ENCODE results near the gene CNR2.
"Not testable (repeated sequence)": the region's sequence is repeated elsewhere in the genome, so short reads cannot be mapped to it uniquely, and the experiment has no call there.

CNR2 gene

GRCh38 chr1:23913212-23913880, at the start of gene CNR2:
CNR2 (minus strand) TSS chr1:23913362; CDS start chr1:23875617, 37,745 bp downstream.
- no peak for DNase-seq

GRCh38 chr1:23960291-23961020, 47.3 kb upstream of the CNR2 start:
- DNase-seq, result peak; percentile 46

- DNase-seq, result peak; percentile 95
Measured at GRCh38 chr1:23959461-23960290, 46.5 kb upstream of the CNR2 start, which contains the start of gene PNRC2. PNRC2 (plus strand) TSS chr1:23959828; CDS start chr1:23961458, 1,630 bp downstream.

DNA sequence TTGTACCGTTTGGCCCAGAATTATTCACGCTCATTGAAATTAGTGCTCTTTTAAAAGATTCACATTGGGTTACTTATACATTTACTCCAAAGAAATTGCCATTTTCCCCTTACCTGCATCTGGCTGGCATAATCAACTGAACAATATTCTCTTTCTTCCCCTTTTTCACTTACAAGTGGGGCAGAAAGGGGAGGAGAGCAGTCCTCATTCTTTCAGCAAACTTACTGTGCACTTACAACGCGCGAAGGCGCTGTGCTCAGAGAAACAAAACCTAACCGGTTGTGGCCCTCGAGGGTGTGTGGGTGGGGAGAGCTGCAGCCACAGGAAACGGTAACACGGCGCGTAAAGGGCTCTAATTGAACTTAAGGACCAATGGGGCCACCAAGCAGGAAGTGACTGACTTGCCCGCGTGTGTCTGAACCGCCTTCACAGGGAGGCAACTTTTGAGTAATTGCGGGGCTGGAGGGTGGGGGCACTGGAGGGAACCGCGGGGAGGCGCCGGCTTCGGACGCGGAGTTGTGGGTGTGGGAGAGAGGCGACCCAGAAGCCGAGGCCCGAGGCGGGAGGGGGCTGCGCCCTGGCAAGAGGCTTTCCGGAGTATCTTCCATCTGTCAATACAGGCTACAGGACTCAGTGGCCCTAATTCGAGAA, 45.8 kb upstream of the CNR2 start:
- peak; percentile 83 for DNase-seq

DNA sequence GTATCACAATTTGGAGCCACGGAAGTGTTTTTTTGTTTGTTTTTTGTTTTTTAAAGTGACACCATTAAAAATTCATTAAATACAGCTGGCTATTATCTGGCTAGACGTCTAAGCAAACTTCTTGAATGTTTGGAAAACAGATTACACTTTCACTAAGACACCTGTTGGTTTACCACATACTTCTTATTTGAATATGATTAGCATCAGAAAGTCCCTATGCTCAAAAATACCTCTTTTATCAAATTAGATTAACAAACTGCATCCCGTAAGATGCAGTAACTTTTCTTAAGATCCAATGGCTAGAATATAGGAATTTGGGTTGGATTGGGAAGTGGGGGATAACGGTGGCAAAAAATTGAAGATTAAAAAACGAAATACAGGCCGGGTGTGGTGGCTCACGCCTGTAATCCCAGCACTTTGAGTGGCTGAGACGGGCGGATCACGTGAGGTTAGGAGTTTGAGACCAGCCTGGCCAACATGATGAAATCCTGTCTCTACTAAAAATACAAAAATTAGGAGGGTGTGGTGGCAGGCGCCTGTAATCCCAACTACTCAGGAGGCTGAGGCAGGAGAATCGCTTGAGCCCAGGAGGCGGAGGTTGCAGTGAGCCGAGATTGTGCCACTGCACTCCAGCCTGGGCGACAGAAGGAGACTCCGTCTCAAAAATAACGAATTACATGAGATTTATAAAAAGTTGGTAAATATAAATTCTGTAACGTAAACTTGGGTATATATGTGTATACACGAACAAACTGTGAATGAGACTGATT, 45.1 kb upstream of the CNR2 start:
- DNase-seq, result not testable (repeated sequence)

GRCh38 chr1:23957096-23957495, 43.9 kb upstream of the CNR2 start:
- DNase-seq, result peak; percentile 98

- DNase-seq, result no peak
Measured at GRCh38 chr1:23953020-23953419, 39.9 kb upstream of the CNR2 start.

GRCh38 chr1:23947366-23947765, 34.2 kb upstream of the CNR2 start:
- DNase-seq, result no peak

GRCh38 chr1:23936481-23937176, 23.5 kb upstream of the CNR2 start:
- DNase-seq, result no peak

DNA sequence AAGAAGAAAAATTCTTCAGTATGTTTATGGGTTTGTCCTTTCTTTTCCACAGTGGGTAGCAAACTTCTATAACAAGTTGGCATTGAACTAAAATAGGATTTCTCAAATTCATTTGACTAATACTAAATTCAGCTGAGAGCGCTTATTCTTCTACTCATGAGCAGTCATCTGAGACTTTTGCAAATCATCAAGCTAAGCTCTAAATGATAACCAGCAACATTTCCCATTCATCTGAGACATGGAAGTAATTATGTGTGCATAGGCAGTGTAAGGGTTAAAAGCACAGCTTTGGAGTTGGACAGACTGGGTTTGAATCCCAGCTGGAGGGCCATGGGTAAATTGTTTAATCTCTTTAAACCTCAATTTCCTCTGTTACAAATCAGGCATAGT, 18.3 kb upstream of the CNR2 start:
- DNase-seq, result no peak

DNA sequence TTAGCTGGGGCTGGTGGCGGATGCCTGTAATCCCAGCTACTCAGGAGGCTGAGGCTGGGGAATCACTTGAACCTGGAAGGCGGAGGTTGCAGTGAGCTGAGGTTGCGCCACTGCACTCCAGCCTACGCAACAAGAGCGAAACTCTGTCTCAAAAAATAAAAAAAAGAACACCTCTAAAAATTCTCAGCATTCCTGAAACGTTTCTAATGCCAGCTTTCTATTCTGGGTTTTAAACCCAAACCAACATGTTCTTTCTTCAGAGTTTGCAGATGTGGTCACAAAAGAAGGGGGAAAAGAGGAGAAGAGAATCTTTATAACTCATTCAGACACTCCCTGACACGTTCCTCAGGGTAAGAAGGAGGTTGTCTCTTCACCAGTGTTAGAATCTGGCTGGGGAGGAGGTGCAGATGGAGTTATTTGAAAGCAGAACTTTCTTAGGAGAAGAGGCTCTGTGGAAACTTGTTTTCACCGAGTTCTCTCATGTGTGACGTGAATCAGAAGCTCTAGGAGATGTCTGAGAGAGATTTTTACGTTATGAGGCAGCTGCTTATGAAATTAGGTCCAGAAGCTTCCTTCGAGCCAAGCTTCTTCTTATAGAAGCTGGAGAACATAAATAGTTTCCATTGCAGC, 17.8 kb upstream of the CNR2 start:
- no peak for DNase-seq

DNA sequence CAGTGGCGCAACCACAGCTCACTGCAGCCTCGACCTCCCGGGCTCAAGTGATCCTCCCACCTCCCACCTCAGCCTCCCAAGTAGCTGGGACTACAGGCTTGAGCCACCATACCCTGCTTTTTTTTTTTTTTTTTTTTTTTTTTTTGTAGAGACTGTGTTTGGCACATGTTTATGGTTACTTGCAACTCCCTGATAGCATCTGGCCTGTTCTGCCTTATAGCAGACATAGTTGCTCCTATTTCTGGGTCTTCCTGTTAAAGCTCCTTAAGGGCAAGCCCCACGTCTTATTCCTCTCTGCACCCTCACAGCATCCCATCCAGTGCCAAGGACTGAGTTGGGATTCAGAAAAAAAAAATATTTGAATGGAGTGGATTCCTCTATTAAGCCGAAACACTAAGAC, 17.1 kb upstream of the CNR2 start:
- peak; percentile 34 for DNase-seq

DNA sequence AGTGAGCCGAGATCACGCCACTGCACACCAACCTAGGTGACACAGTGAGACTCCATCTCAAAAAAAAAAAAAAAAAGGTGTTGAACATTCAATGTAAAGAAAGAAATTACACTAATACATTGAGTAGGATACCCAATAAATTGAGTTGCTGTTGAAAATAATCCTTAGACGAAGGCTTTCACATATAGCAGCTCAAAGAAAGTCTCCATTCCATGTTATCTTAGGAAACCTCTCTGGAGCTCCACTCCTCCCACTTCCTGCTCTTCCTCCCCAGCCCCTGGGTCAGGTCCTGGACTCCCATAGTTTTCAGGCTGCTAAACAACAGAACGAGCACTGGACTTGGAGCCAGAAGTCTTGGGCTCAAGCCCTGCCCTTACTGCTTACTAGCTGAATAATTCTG, 15.6 kb upstream of the CNR2 start:
- DNase-seq, result no peak

DNA sequence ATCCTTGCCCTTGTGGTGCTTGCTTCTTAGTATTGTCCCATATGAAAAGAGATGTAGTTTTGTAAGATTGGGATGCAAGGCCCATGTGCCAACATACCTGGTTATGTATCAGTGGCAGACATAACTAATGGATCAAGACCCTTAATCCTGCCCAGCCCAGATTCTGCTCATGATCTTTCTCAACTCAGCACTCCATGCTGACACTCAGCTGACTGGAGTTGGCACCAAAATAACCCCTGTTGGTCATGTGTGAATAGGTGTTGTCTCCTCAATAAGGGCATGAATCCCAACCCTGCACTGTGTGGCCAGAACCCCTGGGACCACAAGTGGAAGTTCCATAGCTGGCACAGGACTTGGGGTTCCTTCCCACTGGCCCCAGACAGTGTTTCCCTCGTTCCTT, 13.9 kb upstream of the CNR2 start:
- no peak for DNase-seq

- DNase-seq, result no peak
Measured at GRCh38 chr1:23925279-23925678, 12.1 kb upstream of the CNR2 start.

DNA sequence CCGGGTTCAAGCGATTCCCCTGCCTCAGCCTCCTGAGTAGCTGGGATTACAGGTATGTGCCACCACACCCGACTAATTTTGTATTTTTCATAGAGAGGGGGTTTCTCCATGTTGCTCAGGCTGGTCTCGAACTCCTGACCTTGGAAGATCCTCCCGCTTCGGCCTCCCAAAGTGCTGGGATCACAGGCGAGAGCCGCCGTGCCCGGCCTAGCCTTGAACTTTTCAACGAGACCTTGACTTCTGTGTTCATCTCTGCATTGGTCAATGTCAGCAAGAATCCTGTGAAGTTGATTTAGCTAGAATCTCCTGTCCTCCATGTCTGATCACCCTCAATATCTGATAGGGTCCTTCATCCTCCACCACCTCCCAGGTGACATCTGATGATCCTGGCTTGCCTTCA, 11.4 kb upstream of the CNR2 start:
- no peak for DNase-seq

DNA sequence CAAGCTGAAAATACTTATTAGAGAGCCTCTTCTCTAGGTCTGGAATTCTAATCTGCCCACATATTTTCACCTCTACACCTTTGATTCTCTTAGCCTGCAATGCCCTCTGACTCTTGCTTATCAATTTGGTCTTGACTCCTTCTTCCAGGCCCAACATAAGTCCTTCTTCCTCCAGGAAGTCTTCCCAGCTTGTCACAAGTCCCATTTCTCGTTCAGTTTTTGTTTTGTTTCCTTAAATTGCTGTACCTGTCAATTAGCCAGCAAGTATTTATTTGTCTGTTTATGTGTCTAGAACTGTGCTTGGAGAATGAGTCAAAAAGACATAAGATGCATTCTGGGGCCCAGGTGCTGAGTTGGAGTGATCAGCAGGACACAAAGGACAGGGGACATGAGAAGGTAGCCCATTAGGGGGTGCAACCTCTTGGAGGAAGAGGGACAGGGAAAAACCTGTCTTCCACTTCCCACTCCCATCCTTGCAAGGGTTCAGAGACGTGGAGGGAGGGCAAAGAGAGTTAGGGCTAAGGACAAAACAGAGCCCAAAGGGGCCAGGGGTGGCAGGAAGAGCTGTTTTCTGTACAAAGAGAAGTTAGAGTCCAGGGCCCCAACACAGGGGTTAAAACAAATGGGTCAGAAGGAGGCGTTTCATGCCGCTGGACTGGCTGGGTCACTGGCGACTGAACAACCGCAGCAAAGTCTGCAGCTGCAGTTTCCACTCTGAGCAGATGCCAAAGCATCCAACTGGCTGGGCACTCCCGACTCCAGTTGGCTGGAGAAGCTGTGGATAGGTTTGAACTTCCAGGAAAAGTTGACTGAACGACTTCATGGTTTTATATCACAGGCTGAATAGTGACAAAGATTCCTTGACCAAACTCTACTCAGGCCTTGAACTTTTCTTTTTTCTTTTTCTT, 10.7 kb upstream of the CNR2 start:
- DNase-seq, result no peak

GRCh38 chr1:23922321-23922943, 9.3 kb upstream of the CNR2 start:
- DNase-seq, result no peak

Data from NCI-H2171 treated with DMSO at 0.1 percent for 48 hours (cell line).